MM.1S (cell line): Measurements from ENCODE around the gene MSH5.

Experiments used
- DNase-seq: peaks from one replicate; pipeline ENCODE4 v3.0.0-alpha.2; 2015
- H2AFZ ChIP-seq: fragments of 300-600 bp; sonication (generic); 2 replicates; pipeline ENCODE4 v1.6.0; 2016; ENCODE audit warnings: antibody characterized with exemption, low read length
- H3F3A ChIP-seq: fragments of 300-600 bp; sonication (generic); 2 replicates; pipeline ENCODE4 v1.6.1; 2016; ENCODE audit warnings: mild to moderate bottlenecking, antibody characterized with exemption, low read length, moderate library complexity, mixed read lengths; ENCODE audit not compliant: insufficient read depth
- H3K27ac ChIP-seq: fragments of 300-600 bp; sonication (generic); 2 replicates; pipeline ENCODE4 v1.5.1; 2016; ENCODE audit warnings: mild to moderate bottlenecking, low read length
- H3K27me3 ChIP-seq: fragments of 300-600 bp; sonication (generic); replicated peaks from 2 replicates; pipeline ENCODE4 v1.6.0; 2016; ENCODE audit warnings: low read length; ENCODE audit not compliant: insufficient read depth
- H3K36me3 ChIP-seq: fragments of 300-600 bp; sonication (generic); replicated peaks from 2 replicates; pipeline ENCODE4 v1.6.1; 2016; ENCODE audit warnings: mild to moderate bottlenecking, low read length, mixed read lengths; ENCODE audit not compliant: insufficient read depth
- H3K4me1 ChIP-seq: fragments of 300-600 bp; sonication (generic); 2 replicates; pipeline ENCODE4 v1.6.1; 2016; ENCODE audit warnings: low read length, mixed read lengths
- H3K4me2 ChIP-seq: fragments of 300-600 bp; sonication (generic); 2 replicates; pipeline ENCODE4 v1.6.0; 2016; ENCODE audit warnings: low read depth, low read length
- H3K4me3 ChIP-seq: fragments of 300-600 bp; sonication (generic); 2 replicates; pipeline ENCODE4 v1.5.1; 2016; ENCODE audit warnings: low read length, mixed read lengths
- H3K79me2 ChIP-seq: fragments of 300-600 bp; sonication (generic); 2 replicates; pipeline ENCODE4 v1.6.1; 2016; ENCODE audit warnings: mixed run types, low read length, mixed read lengths
- H3K9ac ChIP-seq: fragments of 300-600 bp; sonication (generic); 2 replicates; pipeline ENCODE4 v1.6.1; 2016; ENCODE audit warnings: low read length, mixed read lengths
- H3K9me2 ChIP-seq: fragments of 300-600 bp; sonication (generic); replicated peaks from 2 replicates; pipeline ENCODE4 v1.6.1; 2016; ENCODE audit warnings: mild to moderate bottlenecking, low read length, mixed read lengths; ENCODE audit not compliant: insufficient read depth
- H3K9me3 ChIP-seq: fragments of 300-600 bp; sonication (generic); replicated peaks from 2 replicates; pipeline ENCODE4 v1.6.1; 2016; ENCODE audit warnings: mild to moderate bottlenecking, low read length, mixed read lengths; ENCODE audit not compliant: insufficient read depth
- H4K20me1 ChIP-seq: fragments of 300-600 bp; sonication (generic); 2 replicates; pipeline ENCODE4 v1.6.1; 2016; ENCODE audit warnings: mild to moderate bottlenecking, low read length, moderate library complexity, mixed read lengths; ENCODE audit not compliant: insufficient read depth
- CTCF ChIP-seq: fragments of 300-600 bp; sonication (generic); IDR thresholded peaks from 2 replicates; pipeline ENCODE4 v1.5.1; 2016; ENCODE audit warnings: antibody characterized with exemption, low read length, mixed read lengths
- EZH2 ChIP-seq: fragments of 300-600 bp; sonication (generic); optimal IDR thresholded peaks from 2 replicates; pipeline ENCODE3; 2017; ENCODE audit warnings: low read depth, mild to moderate bottlenecking, antibody characterized with exemption, low read length, mixed read lengths
- EZH2phosphoT487 ChIP-seq: fragments of 300-600 bp; sonication (generic); IDR thresholded peaks from 2 replicates; pipeline ENCODE4 v1.6.1; 2018; ENCODE audit warnings: antibody characterized with exemption, low read length

The MSH5 gene

GRCh38 chr6:31729515-31729978, 10.3 kb upstream of the MSH5 start:
- no peak; the same call in 1 of the 2 replicates for TF ChIP-seq CTCF
- Histone ChIP-seq H3K9me2 (no peaks in the 10 kb centered on the region), H4K20me1 (no peaks in the 10 kb centered on the region), H3K4me1 (peaks cover 40% of the 10 kb centered on the region), H3K79me2 (peaks cover 31% of the 10 kb centered on the region), H3K36me3 (peaks cover 10% of the 10 kb centered on the region), H3K27ac (peak overlapping the region; percentile 86; the same call in 1 of the 2 replicates), H2AFZ (peak overlapping the region; percentile 59; the same call in 1 of the 2 replicates), H3K9me3 (no peaks in the 10 kb centered on the region), H3K4me2 (peak overlapping the region; percentile 93), H3K4me3 (peak overlapping the region; percentile 81), H3K9ac (peak overlapping the region; percentile 76), H3K27me3 (no peaks in the 10 kb centered on the region), H3F3A (peaks cover 64% of the 10 kb centered on the region)
- DNase-seq = peak; percentile 78

- Histone ChIP-seq H3K27me3 (no peaks in the 10 kb centered on the region), H3K9me2 (no peaks in the 10 kb centered on the region), H3K4me2 (peak overlapping the region; percentile 93), H3K36me3 (peaks cover 10% of the 10 kb centered on the region), H3K9me3 (no peaks in the 10 kb centered on the region), H3K4me1 (peaks cover 40% of the 10 kb centered on the region), H3K27ac (peak overlapping the region; percentile 86; the same call in 1 of the 2 replicates), H4K20me1 (no peaks in the 10 kb centered on the region), H3K9ac (peak overlapping the region; percentile 76), H3F3A (peaks cover 70% of the 10 kb centered on the region), H2AFZ (0 out of 2 replicates have a peak overlapping the region, but pooled peaks have one; percentile 59), H3K4me3 (peak overlapping the region; percentile 81), H3K79me2 (peaks cover 37% of the 10 kb centered on the region)
- TF ChIP-seq EZH2 = no peak
- TF ChIP-seq CTCF = no peak
- no peak for TF ChIP-seq EZH2phosphoT487
- peak; percentile 67 for DNase-seq
These were observed 9.7 kb upstream of the MSH5 start for GRCh38 chr6:31729979-31730630.

GRCh38 chr6:31730631-31731086, 9.1 kb upstream of the MSH5 start:
- Histone ChIP-seq H3K9me3 (no peaks in the 10 kb centered on the region), H3K4me1 (peaks cover 40% of the 10 kb centered on the region), H3K27ac (peak overlapping the region; percentile 86; the same call in 1 of the 2 replicates), H3K4me2 (peak overlapping the region; percentile 93; the same call in 1 of the 2 replicates), H3F3A (peaks cover 75% of the 10 kb centered on the region), H3K79me2 (peaks cover 42% of the 10 kb centered on the region), H3K36me3 (peaks cover 10% of the 10 kb centered on the region), H3K9ac (no peak overlapping the region), H3K27me3 (no peaks in the 10 kb centered on the region), H2AFZ (no peak overlapping the region), H3K9me2 (no peaks in the 10 kb centered on the region), H4K20me1 (no peaks in the 10 kb centered on the region), H3K4me3 (no peak overlapping the region)
- DNase-seq = no peak
- TF ChIP-seq EZH2phosphoT487 (no peak), CTCF (no peak), EZH2 (no peak)
